Caco-2 (cell line): ENCODE data around the gene CIB1. TPM values are rescaled to one million over a fixed set of nuclear protein-coding genes. Genes with fewer than 3 reads are reported as not detected.

Experiments used
- BruUV-seq: library from RNA; stranded (reverse); fragments of 400-500 nt; replicated peaks from 2 replicates; lab custom pipeline; 2021; lab: Mats Ljungman, UMichigan
- CTCF ChIA-PET: fragments of 300-600 bp; sonication (Branson Sonifier 250); formaldehyde crosslinking; loops from one replicate; lab custom pipeline; 2022; ENCODE audit warnings: antibody characterized with exemption; lab: Charles Lee
- POLR2A ChIA-PET: fragments of 300-600 bp; sonication (Branson Sonifier 250); formaldehyde crosslinking; loops from one replicate; lab custom pipeline; 2022; ENCODE audit warnings: antibody characterized with exemption; lab: Charles Lee
- DNase-seq, 2 experiments: peaks; one replicate each; pipeline versions ENCODE4 v3.0.0 to v3.0.0-alpha.2; 2020 to 2022
- H3K27me3 ChIP-seq: replicated peaks from 2 replicates; pipeline ENCODE4 v1.6.0; 2011; ENCODE audit warnings: low read length; ENCODE audit not compliant: control insufficient read depth, insufficient read depth
- H3K36me3 ChIP-seq: 2 replicates; pipeline ENCODE4 v1.5.1; 2011; ENCODE audit warnings: low read length; ENCODE audit not compliant: control insufficient read depth, insufficient read depth
- H3K4me1 ChIP-seq: fragments of 250-450 bp; sonication (Bioruptor Pico); 2 replicates; pipeline ENCODE4 v1.5.1; 2020; ENCODE audit warnings: mild to moderate bottlenecking
- H3K4me3 ChIP-seq: 2 replicates; pipeline ENCODE4 v1.5.1; 2011; ENCODE audit warnings: low read depth, mild to moderate bottlenecking, control low read depth, low read length
- H3K9me3 ChIP-seq: fragments of 250-450 bp; sonication (Bioruptor Pico); 2 replicates; pipeline ENCODE4 v1.5.1; 2020; ENCODE audit warnings: mild to moderate bottlenecking, moderate library complexity
- H3K27ac Mint-ChIP-seq: one replicate; pipeline ENCODE4 v1.8.0; 2022; ENCODE audit warnings: mixed read lengths; ENCODE audit not compliant: unreplicated experiment
- H3K27me3 Mint-ChIP-seq: one replicate; pipeline ENCODE4 v1.8.0; 2022; ENCODE audit warnings: mixed read lengths; ENCODE audit not compliant: insufficient read depth, unreplicated experiment
- H3K36me3 Mint-ChIP-seq: one replicate; pipeline ENCODE4 v1.8.0; 2022; ENCODE audit warnings: mild to moderate bottlenecking, mixed read lengths; ENCODE audit not compliant: insufficient read depth, unreplicated experiment
- H3K4me1 Mint-ChIP-seq: one replicate; pipeline ENCODE4 v1.8.0; 2022; ENCODE audit warnings: low read depth, mixed read lengths; ENCODE audit not compliant: unreplicated experiment
- H3K4me3 Mint-ChIP-seq: one replicate; pipeline ENCODE4 v1.8.0; 2022; ENCODE audit warnings: mild to moderate bottlenecking, moderate library complexity, mixed read lengths; ENCODE audit not compliant: unreplicated experiment
- H3K9me3 Mint-ChIP-seq: one replicate; pipeline ENCODE4 v1.8.0; 2022; ENCODE audit warnings: mixed read lengths; ENCODE audit not compliant: unreplicated experiment
- intact Hi-C: fragments of 100-400 bp; cut with micrococcal nuclease; formaldehyde crosslinking; loops from one replicate; pipeline ENCODE4 v1.10.0; 2022; ENCODE audit not compliant: unreplicated experiment
- total RNA-seq: library from RNA; stranded (reverse); gene quantifications from 2 replicates; pipeline ENCODE4 v1.2.3, GENCODE V29; 2022
- TF ChIP-seq, protein P1 (sequence below), 2 experiments: fragments of 200-600 bp in 1 of 2; IDR thresholded peaks; 1 replicate in 1 of 2; 2 replicates in 1 of 2; pipeline versions ENCODE4 v1.5.1 to v1.8.0; 2011 to 2022; ENCODE audit warnings: antibody characterized with exemption in 1 of 2, control low read depth in 1 of 2, inconsistent platforms in 1 of 2, low read depth in 1 of 2, low read length in 1 of 2, mild to moderate bottlenecking in 1 of 2, moderate library complexity in 1 of 2; ENCODE audit not compliant: insufficient read depth in 1 of 2, severe bottlenecking in 1 of 2, unreplicated experiment in 1 of 2

CIB1 gene
- total RNA-seq, 1 experiment from 2014 or later = 37.7 TPM

DNA sequence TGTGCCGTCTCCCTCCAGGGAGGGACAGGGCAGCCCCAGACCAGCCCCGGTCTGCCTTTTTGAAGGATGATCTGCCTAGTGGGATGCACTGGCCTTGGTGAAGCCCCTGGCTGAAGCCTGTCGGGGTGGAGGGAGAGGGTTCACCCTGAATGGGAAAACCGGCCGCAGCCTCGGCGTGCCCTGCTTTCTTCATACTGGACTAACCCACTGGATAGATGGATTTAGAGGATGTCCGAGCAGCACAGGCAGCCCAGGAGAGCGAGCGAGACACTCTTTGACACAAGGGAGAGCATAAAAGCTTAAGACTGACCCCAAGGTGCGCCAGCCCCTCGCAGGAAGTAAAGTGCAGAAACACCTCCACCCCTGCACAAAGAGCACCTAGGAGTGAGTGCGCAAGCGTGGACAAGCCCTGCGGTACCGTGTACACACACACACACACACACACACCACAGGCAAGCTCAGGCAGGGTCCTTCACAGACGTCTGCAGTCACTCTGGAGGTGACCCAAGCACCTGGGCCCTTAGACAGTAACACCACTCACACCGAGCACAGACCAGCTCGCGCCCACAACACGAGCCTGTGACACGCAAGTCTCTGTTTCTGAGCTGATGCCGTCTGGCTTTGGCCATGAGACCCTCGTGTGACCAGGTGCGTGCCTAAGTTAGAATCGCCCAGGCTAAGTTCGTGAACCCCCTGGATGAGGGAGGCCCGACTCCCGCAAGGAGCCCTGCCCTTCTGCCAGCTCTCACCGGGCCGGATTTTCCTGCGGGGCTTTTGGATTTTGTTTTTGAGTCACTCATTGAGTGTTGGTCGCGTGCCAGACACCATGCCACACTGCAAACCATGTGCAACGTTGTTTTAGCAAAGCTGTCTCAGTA, 21.3 kb downstream of the CIB1 start:
- H3K27me3 ChIP-seq = no peaks in the 10 kb centered on the region
- Mint-ChIP-seq H3K27ac (no peak overlapping the region), H3K4me3 (no peak overlapping the region), H3K4me1 (no peaks in the 10 kb centered on the region), H3K36me3 (no peaks in the 10 kb centered on the region), H3K27me3 (no peaks in the 10 kb centered on the region), H3K9me3 (no peaks in the 10 kb centered on the region)
- no TSS peak for BruUV-seq
- no peaks in the 10 kb centered on the region for H3K9me3 ChIP-seq
- no peak for DNase-seq
- no peak overlapping the region for H3K4me3 ChIP-seq
- no peaks in the 10 kb centered on the region for H3K36me3 ChIP-seq
- ChIA-PET POLR2A (no interaction called here), CTCF (no interaction called here)
- TF ChIP-seq, protein P1, sequence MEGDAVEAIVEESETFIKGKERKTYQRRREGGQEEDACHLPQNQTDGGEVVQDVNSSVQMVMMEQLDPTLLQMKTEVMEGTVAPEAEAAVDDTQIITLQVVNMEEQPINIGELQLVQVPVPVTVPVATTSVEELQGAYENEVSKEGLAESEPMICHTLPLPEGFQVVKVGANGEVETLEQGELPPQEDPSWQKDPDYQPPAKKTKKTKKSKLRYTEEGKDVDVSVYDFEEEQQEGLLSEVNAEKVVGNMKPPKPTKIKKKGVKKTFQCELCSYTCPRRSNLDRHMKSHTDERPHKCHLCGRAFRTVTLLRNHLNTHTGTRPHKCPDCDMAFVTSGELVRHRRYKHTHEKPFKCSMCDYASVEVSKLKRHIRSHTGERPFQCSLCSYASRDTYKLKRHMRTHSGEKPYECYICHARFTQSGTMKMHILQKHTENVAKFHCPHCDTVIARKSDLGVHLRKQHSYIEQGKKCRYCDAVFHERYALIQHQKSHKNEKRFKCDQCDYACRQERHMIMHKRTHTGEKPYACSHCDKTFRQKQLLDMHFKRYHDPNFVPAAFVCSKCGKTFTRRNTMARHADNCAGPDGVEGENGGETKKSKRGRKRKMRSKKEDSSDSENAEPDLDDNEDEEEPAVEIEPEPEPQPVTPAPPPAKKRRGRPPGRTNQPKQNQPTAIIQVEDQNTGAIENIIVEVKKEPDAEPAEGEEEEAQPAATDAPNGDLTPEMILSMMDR (IDR thresholded peaks at IDR 0.05; ENCODE audit: insufficient read depth in 1 of 2, low read depth in 1 of 2, low read length in 1 of 2, severe bottlenecking in 1 of 2, unreplicated experiment in 1 of 2) = no peak
- intact Hi-C loops = no loop called here
- H3K4me1 ChIP-seq = peaks cover 10% of the 10 kb centered on the region; the same call in 1 of the 2 replicates

DNA sequence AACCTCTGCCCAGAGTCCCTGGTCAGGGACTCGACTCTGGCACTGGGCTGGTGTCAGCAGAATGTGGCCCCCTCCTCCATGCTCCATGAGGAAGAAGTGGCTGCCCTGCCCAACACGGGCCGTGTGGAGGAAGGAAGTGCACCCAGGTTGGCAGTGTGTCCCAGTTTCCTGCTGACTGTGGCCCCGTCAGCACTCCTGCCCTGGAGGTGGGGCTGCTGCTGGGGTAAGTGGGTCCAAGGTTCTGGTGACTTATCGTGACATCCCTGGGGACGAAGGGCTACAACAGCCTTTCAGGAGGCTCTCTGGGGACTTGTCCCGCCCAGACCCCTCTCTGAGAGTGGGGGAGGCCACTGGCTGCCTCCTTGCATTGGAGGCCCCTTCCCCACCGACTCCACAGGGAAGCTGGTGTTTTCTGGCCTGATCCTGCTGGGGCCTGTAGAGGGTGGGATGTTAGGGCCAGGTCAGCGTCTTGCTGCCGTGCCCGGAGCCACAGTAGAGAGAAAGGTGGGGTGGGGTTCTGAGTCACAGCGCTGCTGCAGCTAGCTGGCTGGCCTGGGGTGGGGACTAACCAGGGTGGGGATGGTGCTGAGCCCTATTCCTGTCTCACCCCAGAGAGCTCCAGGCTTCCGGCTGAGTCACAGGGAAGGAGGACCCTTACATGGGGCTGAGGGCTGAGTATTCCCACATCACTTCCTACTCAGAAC, 22.1 kb downstream of the CIB1 start:
- no peaks in the 10 kb centered on the region for H3K9me3 Mint-ChIP-seq
- no peak overlapping the region for H3K4me3 ChIP-seq
- no peaks in the 10 kb centered on the region for H3K9me3 ChIP-seq
- CTCF ChIA-PET = no interaction called here
- POLR2A ChIA-PET = no interaction called here
- H3K4me3 Mint-ChIP-seq = no peak overlapping the region
- TF ChIP-seq, protein P1 (IDR thresholded peaks at IDR 0.05; ENCODE audit: insufficient read depth in 1 of 2, low read depth in 1 of 2, low read length in 1 of 2, severe bottlenecking in 1 of 2, unreplicated experiment in 1 of 2) = no peak
- H3K27ac Mint-ChIP-seq = no peak overlapping the region
- DNase-seq = no peak
- H3K36me3 ChIP-seq = no peaks in the 10 kb centered on the region
- no peaks in the 10 kb centered on the region for H3K4me1 Mint-ChIP-seq
- no TSS peak for BruUV-seq
- no peaks in the 10 kb centered on the region for H3K27me3 ChIP-seq
- peaks cover 10% of the 10 kb centered on the region; the same call in 1 of the 2 replicates for H3K4me1 ChIP-seq
- no peaks in the 10 kb centered on the region for H3K36me3 Mint-ChIP-seq
- no peaks in the 10 kb centered on the region for H3K27me3 Mint-ChIP-seq
- intact Hi-C loops = no loop called here

DNA sequence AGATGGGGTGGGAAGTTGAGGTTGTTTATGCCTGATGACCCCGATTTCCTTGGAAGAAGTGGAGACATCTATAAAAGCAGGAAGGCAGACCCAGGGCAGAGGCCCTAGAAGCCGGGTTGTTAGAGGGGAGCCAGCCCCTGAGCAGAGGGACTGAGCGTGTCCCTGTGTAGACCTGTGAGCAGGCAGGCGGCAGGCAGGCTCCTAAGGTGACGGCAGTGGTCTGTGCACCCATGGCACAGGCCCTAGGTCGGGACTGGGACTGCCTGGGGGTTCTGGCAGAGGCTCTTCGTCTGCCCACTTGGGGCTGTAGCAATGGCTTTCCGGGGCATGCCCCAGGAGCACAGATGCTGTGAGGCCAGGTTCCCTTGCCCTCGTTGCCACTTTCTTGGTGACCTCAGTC, 22.7 kb downstream of the CIB1 start:
- Mint-ChIP-seq H3K27ac (no peak overlapping the region), H3K27me3 (no peaks in the 10 kb centered on the region), H3K9me3 (no peaks in the 10 kb centered on the region), H3K36me3 (no peaks in the 10 kb centered on the region), H3K4me1 (no peaks in the 10 kb centered on the region), H3K4me3 (no peak overlapping the region)
- TF ChIP-seq, protein P1 (IDR thresholded peaks at IDR 0.05; ENCODE audit: insufficient read depth in 1 of 2, low read depth in 1 of 2, low read length in 1 of 2, severe bottlenecking in 1 of 2, unreplicated experiment in 1 of 2) = no peak
- Histone ChIP-seq H3K4me3 (no peak overlapping the region), H3K36me3 (no peaks in the 10 kb centered on the region), H3K4me1 (peaks cover 10% of the 10 kb centered on the region; the same call in 1 of the 2 replicates), H3K27me3 (no peaks in the 10 kb centered on the region), H3K9me3 (no peaks in the 10 kb centered on the region)
- DNase-seq = no peak
- ChIA-PET POLR2A (no interaction called here), CTCF (no interaction called here)
- no TSS peak for BruUV-seq
- intact Hi-C loops = no loop called here
